IPS-NIHi7 (cell line): ENCODE measurements around the gene SMTNL2.
"Not testable (repeated sequence)": the region's sequence is repeated elsewhere in the genome, so short reads cannot be mapped to it uniquely, and the experiment has no call there.

ENCODE experiments used
- DNase-seq: peaks from one replicate; pipeline ENCODE4 v3.0.0; 2012; ENCODE audit warnings: mixed read lengths; ENCODE audit errors: extremely low spot score

Gene SMTNL2

DNA sequence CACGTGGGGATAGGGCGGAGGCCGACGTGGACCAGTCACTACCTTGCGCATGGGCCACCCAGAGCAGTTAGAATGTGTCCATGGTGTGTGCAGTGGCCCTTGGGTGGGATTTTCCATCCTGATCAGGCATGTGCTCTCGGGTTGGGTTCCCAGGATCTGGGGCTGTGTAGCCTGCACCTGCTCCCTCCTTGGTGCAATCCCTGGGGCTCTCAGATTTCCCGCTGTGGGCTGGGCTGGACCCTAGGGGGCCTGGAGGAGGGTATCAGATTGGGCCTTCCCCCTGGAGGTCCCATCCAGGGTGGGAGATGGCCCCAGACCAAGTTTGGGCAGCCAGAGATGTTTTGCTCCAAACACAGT is 1.3 kb downstream of the SMTNL2 start:
- no peak for DNase-seq

DNA sequence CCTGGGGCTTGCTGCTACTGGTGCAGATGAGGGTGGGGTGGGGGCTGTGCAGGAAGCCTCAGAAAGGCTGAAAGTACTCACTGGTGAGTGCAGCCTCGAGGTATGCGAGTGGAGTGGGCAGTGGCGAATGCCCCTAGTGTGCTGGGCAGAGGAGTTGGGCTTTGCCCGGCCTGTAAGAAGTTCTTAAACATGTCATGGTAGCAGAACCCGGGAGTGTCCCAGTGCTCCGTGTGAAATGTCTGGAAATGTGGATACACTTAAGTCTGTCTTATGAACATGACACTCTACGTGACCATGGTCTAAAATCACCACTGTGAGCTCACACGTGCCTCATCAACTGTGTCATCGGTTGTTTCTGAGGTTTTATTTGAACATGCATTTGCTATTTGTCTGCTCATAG is 1.7 kb downstream of the SMTNL2 start:
- DNase-seq: no peak

DNA sequence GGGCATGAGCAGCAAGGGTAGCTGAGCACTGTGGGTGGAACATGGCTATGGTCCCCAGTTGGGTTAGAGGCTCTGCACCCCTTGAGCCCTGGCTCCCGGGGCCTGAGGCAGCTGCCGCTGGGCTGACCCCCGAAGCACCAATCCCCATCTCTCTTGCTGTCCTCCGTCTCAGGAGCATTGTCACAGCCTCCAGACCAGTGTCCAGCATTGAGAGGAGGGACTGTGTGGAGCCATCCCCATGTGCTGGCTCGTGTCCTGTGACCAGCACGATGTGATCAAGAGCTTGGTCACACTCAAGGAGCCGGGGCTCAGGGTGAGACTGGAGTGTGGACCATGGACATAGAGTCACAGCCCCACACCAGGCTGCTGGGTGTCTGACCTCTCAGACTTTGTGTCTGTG is 2.9 kb downstream of the SMTNL2 start:
- no peak for DNase-seq

DNA sequence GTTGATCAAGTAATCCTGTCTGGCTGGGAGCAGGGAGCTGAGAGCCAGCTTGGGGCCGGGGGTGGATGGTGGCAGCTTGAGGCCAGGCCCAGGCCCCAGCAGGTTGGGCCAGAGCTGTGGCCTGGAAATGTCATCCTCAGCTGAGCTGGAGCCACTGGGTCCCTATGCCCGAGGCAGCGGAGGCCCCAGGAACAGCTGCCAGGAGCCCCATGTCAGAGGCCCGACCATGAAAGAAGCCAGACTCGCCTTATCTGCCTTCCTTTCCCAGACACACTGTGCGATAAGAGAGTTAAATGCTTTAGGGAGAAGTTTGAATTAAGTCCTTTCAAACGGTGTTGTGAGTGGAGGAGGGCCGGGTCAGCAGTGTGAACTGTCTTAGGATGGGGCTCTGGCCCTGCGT is 3.5 kb downstream of the SMTNL2 start:
- no peak for DNase-seq

DNA sequence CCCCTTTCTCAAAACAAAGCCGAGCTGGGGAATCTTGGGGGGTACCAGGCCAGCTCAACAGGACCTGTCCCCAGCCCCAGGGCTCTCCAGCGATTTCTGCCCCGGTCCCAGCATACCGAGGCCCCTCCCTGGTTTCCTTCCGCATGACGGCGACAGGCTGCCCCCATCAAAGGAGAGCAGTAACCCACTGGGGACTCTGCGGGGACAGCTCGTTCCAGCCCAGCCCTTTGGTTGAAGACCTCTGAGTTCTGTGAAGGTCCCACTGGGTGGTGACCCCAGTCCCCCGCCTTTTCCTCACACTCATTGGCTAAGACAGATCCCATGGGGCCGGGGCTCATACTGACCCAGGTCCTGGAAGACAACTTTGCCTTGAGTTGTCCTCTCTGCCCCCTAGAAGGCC is 4.1 kb downstream of the SMTNL2 start:
- no peak for DNase-seq

DNA sequence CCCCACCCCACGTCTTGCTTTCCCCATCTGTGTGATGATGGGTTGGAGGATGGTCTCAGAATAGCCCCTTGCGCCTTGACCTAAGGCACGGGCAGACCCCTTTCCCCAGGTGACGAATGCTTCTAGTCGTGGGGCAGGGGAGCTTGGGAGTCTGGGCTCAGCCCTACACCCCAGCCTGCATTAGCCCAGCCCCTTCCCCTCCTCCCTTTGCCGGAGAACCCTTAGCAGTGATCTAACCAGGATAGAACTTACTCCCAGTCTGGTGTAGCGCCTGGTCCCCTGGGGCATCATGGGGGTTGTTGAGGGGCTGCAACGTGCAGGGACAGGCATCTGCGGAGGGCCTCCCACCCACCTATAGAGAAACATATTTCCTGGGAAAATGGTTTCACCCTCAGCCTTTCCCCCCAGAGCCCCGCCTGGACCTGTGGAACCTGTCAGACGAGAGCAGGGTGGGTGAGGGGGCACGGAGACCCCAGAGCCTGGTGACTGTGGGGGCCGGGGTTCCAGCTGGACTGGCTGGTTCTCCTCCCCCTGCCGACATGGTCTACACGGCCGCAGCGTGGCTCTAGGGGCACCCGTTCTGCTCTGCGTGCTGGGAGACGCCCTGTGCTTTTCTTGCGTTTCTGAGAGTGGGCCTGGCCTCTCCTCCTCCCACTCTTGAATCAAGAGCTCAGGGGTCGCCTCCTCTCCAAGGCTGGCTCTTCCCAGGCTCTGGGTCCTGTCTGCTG is 4.7 kb downstream of the SMTNL2 start:
- DNase-seq: no peak

DNA sequence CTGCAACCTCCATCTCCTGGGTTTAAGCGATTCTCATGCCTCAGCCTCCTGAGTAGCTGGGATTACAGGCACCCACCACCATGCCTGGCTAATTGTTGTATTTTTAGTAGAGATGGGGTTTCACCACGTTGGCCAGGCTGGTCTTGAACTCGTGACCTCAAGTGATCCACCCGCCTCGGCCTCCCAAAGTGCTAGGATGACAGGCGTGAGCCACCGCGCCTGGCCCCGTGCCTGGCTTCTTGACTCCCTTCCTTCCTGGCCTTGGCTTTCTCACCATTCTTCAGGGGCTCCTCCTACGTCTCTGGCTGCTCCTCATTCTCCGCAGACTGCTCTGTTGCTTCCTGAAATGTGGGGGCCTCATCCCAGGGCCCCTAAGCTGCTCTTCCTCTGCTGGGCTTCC is 5.7 kb downstream of the SMTNL2 start:
- not testable (repeated sequence) for DNase-seq

DNA sequence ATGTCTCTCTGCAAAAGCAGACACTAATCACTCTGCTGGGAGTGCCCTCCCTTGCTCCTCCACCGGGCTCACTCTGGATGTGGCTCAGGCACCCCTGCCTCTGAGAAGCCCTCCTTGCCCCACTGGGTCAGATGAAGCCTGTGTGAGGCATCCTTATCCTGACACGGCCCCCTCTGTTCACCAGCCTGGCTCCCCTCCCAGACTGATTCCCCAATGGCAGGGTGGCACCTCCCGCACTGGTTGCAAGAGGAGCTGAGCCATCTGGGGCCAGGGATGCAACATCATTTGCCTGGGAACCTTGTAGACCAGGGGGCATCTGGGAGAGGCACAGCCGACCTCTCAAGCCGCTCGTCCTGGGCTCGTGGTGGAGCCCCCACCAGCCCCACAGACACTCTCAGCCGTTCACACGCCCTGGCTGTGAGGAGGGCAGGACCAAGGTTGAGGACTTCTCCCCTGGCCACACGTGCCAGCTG is 6.7 kb downstream of the SMTNL2 start:
- no peak for DNase-seq

DNA sequence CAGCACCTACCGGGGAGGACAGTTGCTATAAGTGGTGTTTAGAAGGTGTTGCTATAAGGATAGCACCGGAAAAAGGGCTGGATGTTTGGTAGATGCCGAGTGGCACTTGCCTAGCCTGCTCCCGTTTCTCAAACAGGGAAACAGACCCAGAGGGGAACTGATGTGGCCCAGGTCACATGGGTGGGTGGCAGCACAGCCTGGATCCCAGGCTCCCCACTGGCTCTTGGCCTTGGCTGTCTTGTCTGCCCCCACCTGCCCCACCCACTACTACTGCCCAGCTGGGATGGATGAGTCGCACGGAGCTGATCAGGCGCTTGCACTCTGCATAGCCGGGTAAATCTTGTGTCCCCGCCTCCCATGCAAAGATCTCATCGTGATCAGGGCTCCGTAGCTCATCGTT is 7.2 kb downstream of the SMTNL2 start:
- no peak for DNase-seq

DNA sequence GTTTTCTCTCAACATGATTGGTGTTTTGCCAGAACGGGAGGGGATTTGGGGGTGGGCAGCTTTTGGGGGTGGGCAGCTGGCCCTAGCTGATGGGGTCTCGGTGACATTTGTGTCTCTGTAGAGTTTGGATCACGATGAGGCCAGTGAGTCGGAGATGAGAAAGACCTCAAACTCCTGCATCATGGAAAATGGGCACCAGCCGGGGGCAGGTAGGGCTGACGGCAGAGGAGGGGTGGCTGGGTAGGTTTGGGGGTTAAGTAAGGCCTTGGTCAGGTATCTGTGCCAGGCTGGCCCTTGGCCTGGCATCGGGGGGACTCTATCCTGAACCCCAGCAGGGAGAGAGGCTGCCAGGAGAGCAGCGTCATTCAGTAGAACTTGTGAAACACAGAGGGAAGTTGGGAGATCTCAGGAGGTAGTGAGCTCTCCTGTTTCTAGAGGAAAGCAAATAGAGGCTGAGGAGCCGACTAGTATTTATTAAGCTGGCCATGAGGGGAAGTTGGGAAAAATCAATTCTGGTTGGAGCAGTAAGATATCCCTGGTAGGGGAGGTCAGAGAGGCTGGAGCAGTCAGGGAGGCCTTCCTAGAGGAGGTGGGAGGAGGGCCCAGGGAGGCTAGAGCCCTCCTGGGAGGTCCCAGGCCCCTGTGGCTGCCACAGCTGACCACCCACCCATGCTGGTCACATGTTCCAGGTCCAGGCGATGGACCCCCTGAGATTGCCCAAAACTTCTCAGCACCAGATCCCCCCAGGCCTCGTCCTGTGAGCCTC is 8.1 kb downstream of the SMTNL2 start:
- no peak for DNase-seq

DNA sequence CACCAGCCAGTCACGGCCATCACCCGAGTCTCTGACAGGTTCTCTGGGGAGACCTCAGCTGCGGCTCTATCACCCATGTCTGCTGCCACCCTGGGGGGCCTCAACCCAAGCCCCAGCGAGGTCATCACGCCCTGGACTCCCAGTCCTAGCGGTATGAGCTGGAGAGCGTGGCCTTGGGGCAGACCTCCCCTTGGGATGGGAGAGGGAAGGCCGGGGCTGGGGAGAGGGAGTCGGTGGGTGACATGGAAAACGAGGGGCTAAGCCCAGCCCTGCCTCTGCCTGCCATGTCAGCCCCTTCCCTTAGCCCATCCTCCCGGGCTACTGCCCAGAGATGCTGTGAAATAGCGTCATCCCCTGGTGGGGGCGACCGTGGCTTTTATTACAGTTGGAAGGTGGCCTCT is 8.7 kb downstream of the SMTNL2 start:
- no peak for DNase-seq

DNA sequence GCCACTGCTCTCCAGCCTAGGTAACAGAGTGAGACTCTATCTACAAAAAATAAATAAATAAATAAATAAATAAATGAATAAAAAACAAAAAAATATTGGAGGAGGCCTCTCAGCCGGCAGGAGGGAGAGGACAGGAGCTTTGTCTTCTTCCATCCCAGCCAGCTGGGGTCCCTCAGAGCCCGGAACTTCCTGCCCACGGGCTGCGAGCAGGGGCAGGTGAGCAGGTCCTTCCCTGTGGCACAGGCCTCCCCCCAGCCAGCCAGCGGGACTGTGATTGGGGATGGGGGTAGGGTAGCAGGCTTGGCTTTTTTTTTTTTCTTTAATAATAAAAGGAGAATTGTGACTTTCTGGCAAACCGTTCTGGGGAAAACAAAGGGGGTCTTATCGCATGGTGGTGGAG is 10.1 kb downstream of the SMTNL2 start:
- DNase-seq: no peak

DNA sequence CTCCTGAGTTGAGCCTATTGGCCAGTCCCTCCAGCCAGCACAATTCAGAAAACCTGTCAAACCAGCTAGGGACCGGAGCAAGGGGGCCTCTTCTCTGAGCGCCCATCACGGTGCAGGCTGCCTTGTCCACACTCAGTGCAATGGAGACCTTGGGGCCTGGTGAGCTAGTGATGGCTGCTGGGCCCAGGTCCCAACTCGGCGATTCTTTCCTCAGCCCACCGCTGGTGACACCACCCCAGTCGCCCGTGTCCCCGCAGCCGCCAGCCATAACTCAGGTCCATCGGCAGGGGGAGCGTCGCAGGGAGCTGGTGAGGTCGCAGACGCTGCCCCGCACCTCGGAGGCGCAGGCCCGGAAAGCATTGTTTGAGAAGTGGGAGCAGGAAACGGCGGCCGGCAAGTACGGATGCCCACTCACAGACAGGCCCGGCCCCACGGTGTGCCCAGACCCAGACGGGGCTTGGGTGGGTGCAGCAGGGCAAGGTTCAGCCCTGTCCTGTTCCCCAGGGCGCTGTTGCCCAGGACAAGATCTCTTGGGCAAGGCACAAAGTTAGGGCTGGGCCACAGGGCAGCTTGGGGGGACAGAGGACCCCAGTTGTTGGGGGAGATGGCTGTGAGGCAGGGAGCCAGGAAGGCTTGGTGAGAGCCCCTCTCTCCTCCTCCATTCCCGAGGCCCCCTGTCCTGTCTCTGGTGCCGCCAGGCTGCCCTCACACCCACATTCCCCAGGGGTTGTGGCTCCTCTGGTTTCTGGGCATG is 10.8 kb downstream of the SMTNL2 start:
- DNase-seq: peak; percentile 78

DNA sequence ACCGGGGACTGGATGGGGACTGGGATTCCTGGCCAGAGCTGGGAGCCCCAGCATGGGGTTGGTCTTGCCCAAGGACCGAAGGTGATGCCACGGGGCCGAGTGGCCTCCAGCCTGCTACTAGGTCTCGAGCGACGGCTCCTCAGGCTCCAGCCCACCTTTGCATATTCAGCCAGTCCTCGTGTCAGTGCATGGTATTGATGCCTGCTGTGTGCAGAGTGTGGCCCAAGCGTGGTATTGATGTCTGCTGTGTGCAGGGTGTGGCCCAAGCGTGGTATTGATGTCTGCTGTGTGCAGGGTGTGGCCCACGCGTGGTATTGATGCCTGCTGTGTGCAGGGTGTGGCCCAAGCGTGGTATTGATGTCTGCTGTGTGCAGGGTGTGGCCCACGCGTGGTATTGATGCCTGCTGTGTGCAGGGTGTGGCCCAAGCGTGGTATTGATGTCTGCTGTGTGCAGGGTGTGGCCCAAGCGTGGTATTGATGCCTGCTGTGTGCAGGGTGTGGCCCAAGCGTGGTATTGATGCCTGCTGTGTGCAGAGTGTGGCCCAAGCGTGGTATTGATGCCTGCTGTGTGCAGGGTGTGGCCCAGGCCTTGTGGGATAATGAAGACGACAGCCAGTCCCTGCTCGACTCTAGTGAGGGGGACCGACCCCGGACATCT is 11.5 kb downstream of the SMTNL2 start:
- DNase-seq: not testable (repeated sequence)

DNA sequence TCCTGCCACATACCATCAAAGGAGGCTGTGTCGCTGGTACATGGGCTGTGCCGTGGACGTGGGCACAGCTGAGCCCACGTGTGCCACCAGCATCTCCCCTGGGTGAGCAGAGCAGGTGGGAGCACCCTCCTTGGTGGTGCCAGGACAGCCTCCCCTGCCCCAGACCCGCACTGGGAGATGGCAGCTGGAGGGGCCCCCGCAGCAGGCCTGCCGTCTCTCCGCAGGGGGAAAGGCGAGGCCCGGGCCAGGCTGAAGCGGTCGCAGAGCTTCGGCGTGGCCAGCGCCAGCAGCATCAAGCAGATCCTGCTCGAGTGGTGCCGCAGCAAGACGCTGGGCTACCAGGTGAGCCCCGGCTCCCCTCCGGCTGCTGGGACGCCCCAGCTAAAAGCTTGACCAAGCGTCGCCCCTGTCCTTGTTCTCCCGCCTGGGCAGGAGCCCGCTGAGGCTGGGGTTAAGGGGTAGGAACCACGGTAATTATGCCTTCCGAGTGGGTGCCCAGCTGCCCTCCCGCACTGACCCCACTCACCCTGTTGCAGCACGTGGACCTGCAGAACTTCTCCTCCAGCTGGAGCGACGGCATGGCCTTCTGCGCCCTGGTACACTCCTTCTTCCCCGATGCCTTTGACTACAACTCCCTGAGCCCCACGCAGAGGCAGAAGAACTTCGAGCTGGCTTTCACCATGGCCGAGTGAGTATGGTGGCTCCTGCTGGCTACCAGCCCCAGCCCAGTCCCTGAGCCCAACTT is 12.5 kb downstream of the SMTNL2 start:
- no peak for DNase-seq

DNA sequence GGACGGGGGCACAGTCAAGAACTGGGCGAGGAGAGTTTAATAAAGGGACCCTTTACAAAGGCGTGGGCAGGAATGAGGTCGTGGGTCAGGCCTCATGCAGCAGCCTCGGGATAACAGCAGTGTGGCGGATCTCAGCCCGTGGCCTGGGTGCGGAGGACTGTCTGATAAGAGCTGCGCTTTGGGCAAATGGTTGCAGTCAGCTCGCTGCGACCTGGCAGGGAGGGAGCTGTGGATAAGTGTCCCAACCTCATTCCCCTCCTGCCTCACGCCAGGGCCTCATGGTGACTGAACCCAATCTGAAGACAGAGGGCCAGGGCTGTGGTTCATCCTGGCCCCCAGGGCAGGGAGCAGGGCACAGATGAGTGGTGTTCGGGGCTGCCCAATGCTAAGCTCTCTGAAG is 13.6 kb downstream of the SMTNL2 start:
- DNase-seq: no peak

DNA sequence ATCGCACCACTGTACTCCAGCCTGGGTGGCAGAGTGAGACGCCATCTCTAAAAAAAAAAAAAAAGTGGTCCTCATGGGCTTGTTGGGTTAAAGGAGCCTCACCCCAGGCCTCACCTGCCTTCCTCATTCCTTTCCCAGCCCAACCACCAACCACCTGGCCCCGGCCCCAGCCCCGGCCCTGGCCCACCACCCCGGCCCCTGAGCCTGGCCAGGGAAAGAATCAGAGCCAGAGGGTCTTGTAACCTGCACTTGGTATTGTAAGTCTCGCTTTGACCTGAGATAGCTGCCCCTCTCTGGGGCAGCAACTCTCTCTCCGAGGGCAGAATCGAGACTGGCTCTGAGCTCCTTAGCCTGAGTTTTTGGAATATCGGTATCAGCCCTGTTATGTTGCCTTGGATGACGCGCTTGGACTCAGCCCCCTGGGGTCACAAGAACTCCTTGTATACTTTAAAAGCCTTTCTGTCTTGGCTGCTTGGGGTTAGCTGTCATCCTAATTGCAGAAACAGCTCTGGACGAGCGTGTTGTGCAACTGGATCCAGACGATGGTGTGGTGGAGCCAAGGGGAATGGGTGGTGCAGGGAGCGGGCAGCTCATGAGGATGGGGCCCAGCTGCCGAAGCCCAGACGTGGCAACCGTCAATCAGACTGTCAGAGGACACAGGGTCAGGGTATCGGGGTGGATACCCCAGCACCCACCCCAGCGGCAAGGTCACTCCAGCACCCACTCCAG is 14.6 kb downstream of the SMTNL2 start:
- no peak for DNase-seq

DNA sequence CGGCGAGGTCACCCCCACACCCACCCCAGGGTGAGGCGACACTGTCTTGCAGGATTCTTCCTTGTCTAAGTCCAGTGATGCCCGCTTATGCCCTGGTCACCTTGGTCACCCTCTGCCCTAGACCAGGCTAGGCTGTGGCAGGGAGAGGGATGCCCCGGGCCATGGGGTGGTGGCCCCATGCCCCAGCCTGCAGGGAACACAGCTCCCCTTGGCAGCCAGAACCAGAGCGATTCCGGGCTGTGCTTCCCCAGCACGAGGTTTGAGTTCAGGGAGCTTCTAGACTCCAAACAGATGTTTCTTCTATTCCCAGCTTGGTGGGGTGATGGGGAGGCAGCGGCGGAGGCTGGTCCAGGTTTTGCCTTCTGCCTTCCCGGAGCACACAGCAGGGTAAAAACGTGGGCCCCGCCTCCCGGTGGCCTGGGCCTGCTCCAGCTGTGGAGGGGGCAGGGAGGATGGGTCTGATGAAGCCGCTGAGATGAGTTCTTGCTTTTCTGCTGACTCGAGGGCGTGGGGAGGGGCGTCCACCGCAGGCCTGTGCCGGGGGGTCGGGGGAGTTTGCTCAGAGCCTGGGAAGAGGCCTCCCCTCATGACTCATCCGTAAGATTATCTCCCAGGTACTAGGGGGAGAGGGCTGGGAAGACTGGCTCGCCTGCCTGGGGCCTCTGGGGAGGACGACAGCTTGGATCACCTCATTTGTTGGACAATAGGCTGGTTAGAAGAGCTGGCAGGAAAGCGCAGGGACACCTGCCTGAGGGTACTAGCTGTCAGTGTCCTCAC is 15.4 kb downstream of the SMTNL2 start:
- peak; percentile 84 for DNase-seq

DNA sequence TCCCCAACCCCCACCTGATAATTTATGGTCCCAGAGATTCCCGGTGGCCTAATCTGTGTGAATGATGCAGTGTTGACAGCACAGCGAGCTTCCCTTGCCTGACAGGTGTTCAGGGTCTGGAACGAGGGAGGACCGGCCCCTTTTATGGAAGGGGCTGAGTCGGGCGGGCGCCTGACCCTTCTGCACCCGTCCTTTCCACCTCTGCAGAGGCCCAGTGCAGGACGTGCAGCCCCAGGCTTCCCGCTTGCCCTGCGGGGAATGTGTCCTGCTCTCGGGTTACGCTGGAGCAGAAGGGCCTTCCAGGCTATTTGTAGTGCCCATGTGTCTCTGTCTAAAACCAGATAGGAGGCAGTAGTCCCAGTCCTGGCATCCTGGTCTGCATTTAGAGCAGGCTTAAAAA is 16.2 kb downstream of the SMTNL2 start:
- DNase-seq: no peak

DNA sequence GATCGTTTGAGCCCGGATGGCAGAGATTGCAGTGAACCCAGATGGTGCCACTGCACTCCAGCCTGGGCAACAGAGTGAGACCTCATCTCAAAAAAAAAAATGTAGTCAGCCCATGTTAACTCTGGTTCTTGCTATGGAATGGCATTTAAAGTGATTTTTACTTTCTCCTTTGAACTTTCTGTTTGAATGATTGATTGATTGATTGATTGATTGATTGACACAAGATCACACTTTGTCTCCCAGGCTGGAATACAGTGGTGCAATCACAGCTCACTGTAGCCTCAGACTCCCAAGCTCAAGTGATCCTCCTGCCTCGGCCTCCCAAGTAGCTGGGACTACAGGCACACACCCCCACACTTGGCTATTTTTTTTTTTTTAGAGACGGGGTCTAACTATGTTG is 17.0 kb downstream of the SMTNL2 start:
- DNase-seq: no peak
